Heart left ventricle (tissue), 16 donors: ENCODE results near the gene ZIC2. TPM values are rescaled to one million over a fixed set of nuclear protein-coding genes. Genes with fewer than 3 reads are reported as not detected.
"Not testable (repeated sequence)": the region's sequence is repeated elsewhere in the genome, so short reads cannot be mapped to it uniquely, and the experiment has no call there.

Experiments used
- ATAC-seq, 4 donors: fragments of 200-7000 bp; cut with Tn5 transposase; one replicate each; pipeline ENCODE4 v1.9.1; 2020 to 2022; ENCODE audit warnings: moderate library complexity in 4 of 4, mild to moderate bottlenecking in 3 of 4, moderate number of reproducible peaks in 1 of 4
- DNase-seq, 5 donors: peaks; one replicate each; pipeline ENCODE4 v3.0.0-alpha.2; 2020
- H3K27ac ChIP-seq, 12 donors: fragments of 200-600 bp; sonication (generic) in 4 of 12; one replicate each; pipeline versions ENCODE4 v1.5.0 to v1.8.0; 2016 to 2022; ENCODE audit warnings: mild to moderate bottlenecking in 2 of 12
- H3K27me3 ChIP-seq, 9 donors: fragments of 200-600 bp; sonication (generic) in 2 of 9; one replicate each; pipeline versions ENCODE4 v1.5.1 to v1.8.0; 2016 to 2022; ENCODE audit warnings: mild to moderate bottlenecking in 3 of 9
- H3K36me3 ChIP-seq, 9 donors: fragments of 200-600 bp; sonication (generic) in 2 of 9; one replicate each; pipeline versions ENCODE4 v1.5.0 to v1.8.0; 2018 to 2022; ENCODE audit warnings: mild to moderate bottlenecking in 2 of 9
- H3K4me1 ChIP-seq, 12 donors: fragments of 200-600 bp; sonication (generic) in 4 of 12; one replicate each; pipeline versions ENCODE4 v1.5.0 to v1.8.0; 2016 to 2022; ENCODE audit warnings: mild to moderate bottlenecking in 3 of 12
- H3K4me3 ChIP-seq, 12 donors: fragments of 200-600 bp; sonication (generic) in 4 of 12; one replicate each; pipeline versions ENCODE4 v1.5.0 to v1.8.0; 2017 to 2022; ENCODE audit warnings: mild to moderate bottlenecking in 9 of 12, moderate library complexity in 4 of 12
- H3K9me3 ChIP-seq, 12 donors: fragments of 200-600 bp; sonication (generic) in 4 of 12; one replicate each; pipeline versions ENCODE4 v1.5.0 to v1.8.0; 2016 to 2022; ENCODE audit warnings: mild to moderate bottlenecking in 1 of 12
- POLR2A ChIP-seq, 2 donors: fragments of 450-650 bp; IDR thresholded peaks; one replicate each; pipeline ENCODE4 v1.6.1; 2017; ENCODE audit warnings: antibody characterized with exemption in 2 of 2, mild to moderate bottlenecking in 2 of 2, moderate library complexity in 2 of 2
- WGBS, 4 donors: extraction: QIAGEN DNeasy Blood & Tissue Kit in 2 of 4; methylation state at CpG; one replicate each; pipeline versions ENCODE4 v1.1.5 to v1.1.7; 2013 to 2018; 5-methylcytosine and 5-hydroxymethylcytosine counted together
- intact Hi-C, 10 donors: fragments of 100-400 bp; cut with DNase I; formaldehyde crosslinking; loops; one replicate each; pipeline versions ENCODE4 v1.11.1 to v1.14.2; 2022
- polyA plus RNA-seq, 2 donors: library from polyadenylated mRNA; stranded (reverse); fragments of 200-250 nt; gene quantifications; one replicate each; pipeline ENCODE4 v1.2.3, GENCODE V29; 2013
- total RNA-seq, 9 donors: library from RNA; depleted of rRNA in 2 of 9; stranded (reverse); fragments of >200 nt in 2 of 9; fragmentation: NEBNext Ultra II Directional in 3 of 9; extraction: Animal tissue kit (Norgen Biotek cat#: 25700) in 3 of 9; gene quantifications; one replicate each; pipeline versions ENCODE4 v1.1.0 to v1.2.4, GENCODE V29; 2016 to 2023
- TF ChIP-seq, protein P1 (sequence below), 12 donors: fragments of 200-600 bp; sonication (generic) in 4 of 12; IDR thresholded peaks; one replicate each; pipeline versions ENCODE4 v1.5.0 to v1.8.0; 2018 to 2022; ENCODE audit warnings: antibody characterized with exemption in 12 of 12, mild to moderate bottlenecking in 5 of 12
- donor health status: ischemic (EF 13 %, LVEDD 7.1; RV severe dilation, severe dysfunction).
- donor health status: healthy with polysubstance abuse.
- donor health status: DM: no; HTN: yes; CAD: no.
- donor health status: DM: no; HTN: no; CAD: no.
- donor health status: ischemic (EF 25% LVEDD 6.9; RV normal size, moderate dysfunction).
- donor health status: ischemic (EF 25% LVEDD 5.7; RV mildly dilated, moderate dysfunction).
- donor health status: healthy.
- donor health status: DM: yes; HTN: yes; CAD: no.
- donor health status: ischemic (EF 35%, LVEDD 5.7; RV mildly dilated, moderate dysfunction).
- donor health status: nonischemic (EF 11% LVEDD 7.7; RV severe dilation, severe dysfunction).
- donor health status: DM: yes; HTN: yes; CAD: no.
- donor health status: PGD.
- donor health status: ischemic (EF 29% LVEDD 5.4; RV normal size, mild dysfunction).
- donor health status: nonischemic (EF 23%, LVEDD 6.1; RV moderate dilation, normal function).

The ZIC2 gene
- total and polyA plus RNA-seq, 11 donors, result not detected

DNA sequence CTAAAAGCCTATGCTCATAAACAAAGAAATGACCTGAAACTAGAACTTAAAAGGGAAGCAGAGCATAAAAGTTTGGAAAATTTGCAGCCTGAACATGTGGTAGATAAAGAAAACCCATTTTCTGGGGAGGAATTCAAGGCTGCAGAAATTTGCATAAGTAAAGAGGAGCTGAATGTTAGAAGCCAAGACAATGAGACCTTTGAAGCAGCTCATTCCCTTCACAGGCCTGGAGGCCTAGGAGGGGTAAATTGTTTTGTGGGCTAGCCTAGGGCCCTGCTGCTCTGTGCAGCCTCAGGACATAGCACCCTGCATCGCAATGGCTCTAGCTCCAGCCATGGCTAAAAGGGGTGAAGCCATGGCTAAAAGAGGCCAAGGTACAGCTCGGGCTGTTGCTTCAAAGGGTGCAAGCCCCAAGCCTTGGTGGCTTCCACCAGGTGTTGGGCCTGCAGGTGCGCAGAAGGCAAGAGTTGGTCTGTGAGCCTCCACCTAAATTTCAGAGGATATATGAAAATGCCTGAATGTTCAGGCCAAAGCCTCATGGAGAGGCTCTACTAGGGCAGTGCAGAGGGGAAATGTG lies 38.3 kb downstream of the ZIC2 start:
- Histone ChIP-seq H3K4me3 (no peak overlapping the region), H3K9me3 (no peaks in the 10 kb centered on the region), H3K4me1 (no peaks in the 10 kb centered on the region), H3K36me3 (no peaks in the 10 kb centered on the region), H3K27me3 (peaks cover 0 to 12% (median 0%) of the 10 kb centered on the region in 9 donors), H3K27ac (no peak overlapping the region)
- TF ChIP-seq, protein P1, sequence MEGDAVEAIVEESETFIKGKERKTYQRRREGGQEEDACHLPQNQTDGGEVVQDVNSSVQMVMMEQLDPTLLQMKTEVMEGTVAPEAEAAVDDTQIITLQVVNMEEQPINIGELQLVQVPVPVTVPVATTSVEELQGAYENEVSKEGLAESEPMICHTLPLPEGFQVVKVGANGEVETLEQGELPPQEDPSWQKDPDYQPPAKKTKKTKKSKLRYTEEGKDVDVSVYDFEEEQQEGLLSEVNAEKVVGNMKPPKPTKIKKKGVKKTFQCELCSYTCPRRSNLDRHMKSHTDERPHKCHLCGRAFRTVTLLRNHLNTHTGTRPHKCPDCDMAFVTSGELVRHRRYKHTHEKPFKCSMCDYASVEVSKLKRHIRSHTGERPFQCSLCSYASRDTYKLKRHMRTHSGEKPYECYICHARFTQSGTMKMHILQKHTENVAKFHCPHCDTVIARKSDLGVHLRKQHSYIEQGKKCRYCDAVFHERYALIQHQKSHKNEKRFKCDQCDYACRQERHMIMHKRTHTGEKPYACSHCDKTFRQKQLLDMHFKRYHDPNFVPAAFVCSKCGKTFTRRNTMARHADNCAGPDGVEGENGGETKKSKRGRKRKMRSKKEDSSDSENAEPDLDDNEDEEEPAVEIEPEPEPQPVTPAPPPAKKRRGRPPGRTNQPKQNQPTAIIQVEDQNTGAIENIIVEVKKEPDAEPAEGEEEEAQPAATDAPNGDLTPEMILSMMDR (IDR thresholded peaks at IDR 0.05), result no peak
- TF ChIP-seq POLR2A (IDR thresholded peaks at IDR 0.05), result no peak
- ATAC-seq (no peak), DNase-seq (no peak)
- 89 to 95% (median 95%) methylated on average over 3 of the region's 3 CpGs for WGBS, 4 donors
- intact Hi-C loops, result no loop called here

DNA sequence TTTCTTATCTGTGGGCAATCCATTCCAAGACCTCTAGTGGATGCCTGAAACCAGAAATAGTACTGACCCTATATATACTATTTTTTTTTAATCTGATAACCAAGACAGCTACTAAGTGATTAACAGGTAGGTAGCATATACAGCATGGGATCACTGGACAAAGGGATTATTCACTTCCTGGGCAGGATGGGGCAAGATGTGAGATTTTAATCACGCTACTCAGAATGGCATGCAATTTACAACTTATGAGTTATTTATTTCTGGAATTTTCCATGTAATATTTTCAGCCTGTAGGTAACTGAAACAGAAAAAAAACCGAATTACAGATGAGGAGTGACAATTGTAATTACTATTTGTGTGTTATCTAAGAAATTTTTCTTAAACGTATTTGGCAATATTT lies 41.2 kb downstream of the ZIC2 start:
- TF ChIP-seq, protein P1 (IDR thresholded peaks at IDR 0.05), result no peak
- TF ChIP-seq POLR2A (IDR thresholded peaks at IDR 0.05), result no peak
- WGBS, 4 donors, result 78 to 88% (median 86%) methylated on average over 3 of the region's 3 CpGs
- intact Hi-C loops, result no loop called here
- ATAC-seq, result no peak
- H3K4me3 ChIP-seq, result no peak overlapping the region
- no peak for DNase-seq
- no peaks in the 10 kb centered on the region for H3K36me3 ChIP-seq
- no peak overlapping the region for H3K27ac ChIP-seq
- peaks cover 0 to 7% (median 0%) of the 10 kb centered on the region in 9 donors for H3K27me3 ChIP-seq
- H3K9me3 ChIP-seq, result no peaks in the 10 kb centered on the region
- H3K4me1 ChIP-seq, result no peaks in the 10 kb centered on the region

DNA sequence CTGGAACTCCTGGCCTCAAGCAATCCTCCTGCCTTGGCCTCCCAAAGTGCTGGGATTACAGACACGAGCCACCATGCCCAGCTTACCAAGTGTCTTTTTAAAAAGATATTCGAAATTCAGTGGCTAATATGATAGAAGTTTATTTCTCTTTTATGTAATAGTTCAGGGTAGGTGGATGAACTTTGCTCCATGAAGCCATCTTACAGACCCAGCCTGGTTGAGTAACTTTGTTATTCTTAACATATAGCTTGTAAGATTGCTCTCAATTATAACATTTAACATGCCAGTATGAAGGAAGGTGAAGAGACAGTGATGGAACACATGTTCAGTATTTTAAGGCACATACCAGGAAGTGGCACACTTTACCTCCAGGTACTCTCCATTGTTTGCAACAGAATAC lies 42.4 kb downstream of the ZIC2 start:
- WGBS, 4 donors, result 76 to 89% (median 85%) methylated on average over 2 of the region's 2 CpGs

DNA sequence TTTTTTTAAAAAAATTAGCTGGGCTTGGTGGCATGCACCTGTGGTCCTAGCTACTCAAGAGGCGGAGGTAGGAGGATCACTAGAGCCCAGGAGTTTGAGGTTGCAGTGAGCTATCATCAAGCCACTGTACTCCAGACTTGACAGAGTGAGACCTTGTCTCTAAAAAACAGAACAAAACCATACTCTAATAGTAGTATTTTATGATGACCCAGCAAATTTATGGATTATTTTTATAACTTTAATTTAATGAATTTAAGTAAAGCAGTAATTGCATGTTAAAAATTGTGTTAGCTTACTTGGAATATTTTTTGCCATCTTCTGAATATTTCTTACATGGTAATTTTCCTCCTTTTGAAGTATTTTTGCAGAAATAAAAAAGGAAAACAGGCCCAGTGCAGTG lies 48.3 kb downstream of the ZIC2 start:
- Histone ChIP-seq H3K27me3 (peaks cover 0 to 7% (median 0%) of the 10 kb centered on the region in 9 donors), H3K9me3 (no peaks in the 10 kb centered on the region), H3K4me1 (no peaks in the 10 kb centered on the region), H3K36me3 (no peaks in the 10 kb centered on the region), H3K27ac (no peak overlapping the region), H3K4me3 (no peak overlapping the region)
- no peak for ATAC-seq
- TF ChIP-seq POLR2A (IDR thresholded peaks at IDR 0.05), result no peak
- TF ChIP-seq, protein P1 (IDR thresholded peaks at IDR 0.05), result no peak
- DNase-seq, result no peak
- intact Hi-C loops, result no loop called here
- 92 to 100% (median 96%) methylated on average over 1 of the region's 1 CpG for WGBS, 4 donors

More for the DNA sequence above, 42.4 kb downstream of the ZIC2 start:
- no peaks in the 10 kb centered on the region for H3K36me3 ChIP-seq
- DNase-seq (no peak), ATAC-seq (no peak)
- H3K27ac ChIP-seq, result no peak overlapping the region
- H3K27me3 ChIP-seq, result peaks cover 0 to 7% (median 0%) of the 10 kb centered on the region in 9 donors
- H3K4me3 ChIP-seq, result no peak overlapping the region
- no peaks in the 10 kb centered on the region for H3K4me1 ChIP-seq
- TF ChIP-seq, protein P1 (IDR thresholded peaks at IDR 0.05), result no peak
- no peak for TF ChIP-seq POLR2A (IDR thresholded peaks at IDR 0.05)
- intact Hi-C loops, result no loop called here
- H3K9me3 ChIP-seq, result no peaks in the 10 kb centered on the region

DNA sequence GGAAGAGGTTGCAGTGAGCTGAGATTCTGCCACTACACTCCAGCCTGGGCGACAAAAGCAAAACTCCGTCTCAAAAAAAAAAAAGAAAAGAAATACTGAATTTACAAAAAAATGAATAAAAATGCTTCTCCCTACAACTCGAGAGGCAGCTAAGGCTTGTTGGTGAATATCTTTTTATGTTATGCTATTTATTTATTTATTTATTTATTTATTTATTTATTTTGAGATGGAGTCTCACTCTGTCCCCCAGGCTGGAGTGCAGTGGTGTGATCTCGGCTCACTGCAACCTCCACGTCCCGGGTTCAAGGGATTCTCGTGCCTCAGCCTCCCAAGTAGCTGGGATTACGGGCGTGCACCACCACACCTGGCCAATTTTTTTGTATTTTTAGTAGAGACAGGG lies 51.1 kb downstream of the ZIC2 start:
- DNase-seq, ATAC-seq, intact Hi-C loops, H3K4me3 ChIP-seq, H3K4me1 ChIP-seq, H3K36me3 ChIP-seq, H3K9me3 ChIP-seq, H3K27me3 ChIP-seq, H3K27ac ChIP-seq: not testable (repeated sequence)
- 92 to 95% (median 93%) methylated on average over 9 of the region's 9 CpGs for WGBS, 4 donors
